IPS-18c (cell line): Measurements from ENCODE around the gene LRRC8C.

ENCODE experiments used
- H3K4me3 ChIP-seq: 2 replicates; pipeline ENCODE4 v1.7.0; 2013; ENCODE audit warnings: low read depth, mild to moderate bottlenecking, low read length, moderate library complexity; ENCODE audit not compliant: insufficient read depth
- H3K9me3 ChIP-seq: one replicate; pipeline ENCODE4 v1.6.1; 2013; ENCODE audit warnings: mild to moderate bottlenecking, low read length, moderate library complexity; ENCODE audit not compliant: control insufficient read depth, insufficient read depth

The LRRC8C gene

DNA sequence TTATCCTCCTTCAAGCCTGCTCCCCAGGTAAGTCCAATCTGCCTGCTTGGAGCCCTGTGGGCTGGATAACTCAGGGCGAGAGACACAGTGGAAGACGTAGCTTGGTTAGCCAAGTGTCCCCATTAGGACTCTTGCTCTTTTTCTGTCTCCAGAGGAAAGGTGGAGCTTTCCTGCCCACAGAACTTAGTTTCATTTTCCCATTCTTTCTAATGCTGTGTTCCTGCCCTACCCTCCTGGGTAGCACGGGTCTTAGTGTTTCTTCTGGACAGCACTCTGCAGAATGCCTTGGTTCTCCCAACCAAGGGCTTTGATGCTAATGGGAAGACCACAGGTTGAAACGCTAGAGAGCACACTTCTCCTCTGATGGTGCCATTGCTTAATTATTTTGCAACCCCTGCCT is 95.5 kb downstream of the LRRC8C start:
- H3K4me3 ChIP-seq = no peak overlapping the region
- no peaks in the 10 kb centered on the region for H3K9me3 ChIP-seq

DNA sequence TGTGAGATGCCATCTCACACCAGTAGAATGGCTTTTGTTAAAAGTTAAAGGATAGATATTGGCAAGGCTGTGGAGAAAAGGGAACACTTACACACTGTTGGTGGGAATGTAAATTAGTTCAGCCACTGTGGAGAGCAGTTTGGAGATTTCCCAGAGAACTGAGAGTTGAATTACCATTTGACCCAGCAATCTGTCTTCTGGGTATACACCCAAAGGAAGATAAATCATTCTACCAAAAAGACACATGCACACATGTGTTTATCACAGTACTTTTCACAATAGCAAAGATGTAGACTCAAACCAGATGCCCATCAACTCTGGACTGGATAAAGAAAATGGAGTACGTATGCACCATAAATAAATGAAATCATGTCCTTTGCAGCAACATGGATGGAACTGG is 99.3 kb downstream of the LRRC8C start:
- Histone ChIP-seq H3K4me3 (no peak overlapping the region), H3K9me3 (no peaks in the 10 kb centered on the region)

DNA sequence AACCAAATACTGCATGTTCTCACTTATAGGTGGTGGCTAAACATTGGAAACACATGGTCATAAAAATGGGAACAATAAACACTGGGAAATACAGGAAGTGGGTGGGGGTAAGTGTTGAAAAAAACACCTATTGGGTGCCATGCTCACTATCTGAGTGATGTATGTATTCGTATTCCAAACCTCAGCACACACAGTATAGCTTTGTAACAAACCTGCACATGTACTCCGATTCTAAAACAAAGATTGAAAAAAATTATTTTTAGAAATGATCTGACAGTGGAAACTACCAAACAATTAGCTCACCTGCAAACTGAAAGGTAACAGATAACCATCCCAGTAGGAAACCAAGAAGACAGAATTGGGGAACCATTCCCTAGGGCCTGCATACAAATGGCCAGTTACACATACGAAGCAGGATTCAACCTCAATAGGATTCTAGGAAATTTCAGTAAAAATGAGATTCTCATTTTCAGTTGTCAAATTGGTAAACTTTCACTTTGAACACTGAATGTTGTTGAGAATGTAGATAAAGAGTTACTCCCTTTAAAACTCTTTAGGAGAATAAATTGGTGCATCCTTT is 99.8 kb downstream of the LRRC8C start:
- H3K4me3 ChIP-seq = no peak overlapping the region
- H3K9me3 ChIP-seq = no peaks in the 10 kb centered on the region

- H3K9me3 ChIP-seq = no peaks in the 10 kb centered on the region
- no peak overlapping the region for H3K4me3 ChIP-seq
Measured at GRCh38 chr1:89733748-89734147, 100.8 kb downstream of the LRRC8C start.

- Histone ChIP-seq H3K4me3 (no peak overlapping the region), H3K9me3 (no peaks in the 10 kb centered on the region)
Measured at GRCh38 chr1:89734442-89734841, 101.5 kb downstream of the LRRC8C start.

- Histone ChIP-seq H3K4me3 (no peak overlapping the region), H3K9me3 (no peaks in the 10 kb centered on the region)
Measured at GRCh38 chr1:89735479-89735878, 102.6 kb downstream of the LRRC8C start.

GRCh38 chr1:89736937-89737733 is 104.2 kb downstream of the LRRC8C start:
- H3K9me3 ChIP-seq = no peaks in the 10 kb centered on the region
- H3K4me3 ChIP-seq = no peak overlapping the region

DNA sequence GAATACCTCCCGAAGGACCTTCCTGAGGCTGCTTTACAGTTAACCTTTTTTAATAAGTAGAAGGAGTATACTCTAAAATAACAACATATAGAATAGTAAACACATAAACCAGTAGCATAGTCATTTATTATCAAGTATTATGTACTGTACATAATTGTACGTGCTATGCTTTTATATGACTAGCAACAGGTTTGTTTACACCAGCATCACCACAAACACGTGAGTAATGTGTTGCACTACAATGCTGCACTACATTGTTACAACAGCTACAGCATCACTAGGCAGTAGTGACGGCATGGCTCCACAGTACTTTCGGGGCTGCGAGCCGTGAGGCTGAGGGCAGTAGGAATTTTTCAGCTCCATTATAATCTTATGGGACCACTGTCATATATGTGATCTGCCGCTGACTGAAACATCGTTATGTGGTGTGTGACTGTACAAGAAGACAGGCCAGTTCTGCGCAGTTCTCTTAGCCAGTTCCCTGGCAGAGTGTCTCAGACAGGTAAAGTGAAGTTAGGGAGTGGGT is 105.1 kb downstream of the LRRC8C start:
- Histone ChIP-seq H3K4me3 (no peak overlapping the region), H3K9me3 (no peaks in the 10 kb centered on the region)

- H3K4me3 ChIP-seq = no peak overlapping the region
- H3K9me3 ChIP-seq = no peaks in the 10 kb centered on the region
Measured at GRCh38 chr1:89739013-89739843, 106.3 kb downstream of the LRRC8C start.

- H3K9me3 ChIP-seq = no peaks in the 10 kb centered on the region
- H3K4me3 ChIP-seq = no peak overlapping the region
Measured at GRCh38 chr1:89739844-89740216, 106.9 kb downstream of the LRRC8C start.

GRCh38 chr1:89743788-89744187 is 110.9 kb downstream of the LRRC8C start:
- no peaks in the 10 kb centered on the region for H3K9me3 ChIP-seq
- H3K4me3 ChIP-seq = no peak overlapping the region

DNA sequence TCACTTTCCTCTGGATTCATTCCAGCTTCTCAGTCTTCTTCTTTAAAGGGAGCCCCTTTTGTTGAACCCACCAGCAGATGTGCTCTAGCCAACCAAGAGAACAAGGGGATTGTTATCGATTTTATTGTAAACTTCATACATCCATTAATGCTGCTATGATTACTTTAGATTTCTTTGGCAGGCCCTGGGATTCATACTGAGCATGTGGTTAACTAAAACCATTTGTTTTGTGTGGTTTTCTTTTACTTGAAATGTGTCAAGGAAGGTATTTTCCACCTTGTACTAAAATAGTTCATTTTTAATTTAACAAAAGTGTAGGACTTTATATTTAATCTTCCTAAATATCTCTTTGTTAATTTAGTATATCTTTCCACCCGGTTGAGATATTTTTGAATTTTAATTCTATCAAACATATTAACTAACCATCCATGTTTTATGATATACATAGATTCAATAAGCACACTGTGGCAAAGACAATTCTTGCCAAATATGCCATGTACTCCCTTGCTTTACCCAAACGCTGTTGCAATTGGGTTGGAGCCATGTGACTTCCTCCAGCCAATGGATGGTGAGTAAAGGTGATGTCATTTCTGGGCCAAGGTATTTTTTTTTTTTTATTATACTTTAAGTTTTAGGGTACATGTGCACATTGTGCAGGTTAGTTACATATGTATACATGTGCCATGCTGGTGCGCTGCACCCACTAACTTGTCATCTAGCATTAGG is 113.7 kb downstream of the LRRC8C start:
- Histone ChIP-seq H3K9me3 (no peaks in the 10 kb centered on the region), H3K4me3 (no peak overlapping the region)

- no peak overlapping the region for H3K4me3 ChIP-seq
- no peaks in the 10 kb centered on the region for H3K9me3 ChIP-seq
Measured at GRCh38 chr1:89753761-89754160, 120.8 kb downstream of the LRRC8C start.

DNA sequence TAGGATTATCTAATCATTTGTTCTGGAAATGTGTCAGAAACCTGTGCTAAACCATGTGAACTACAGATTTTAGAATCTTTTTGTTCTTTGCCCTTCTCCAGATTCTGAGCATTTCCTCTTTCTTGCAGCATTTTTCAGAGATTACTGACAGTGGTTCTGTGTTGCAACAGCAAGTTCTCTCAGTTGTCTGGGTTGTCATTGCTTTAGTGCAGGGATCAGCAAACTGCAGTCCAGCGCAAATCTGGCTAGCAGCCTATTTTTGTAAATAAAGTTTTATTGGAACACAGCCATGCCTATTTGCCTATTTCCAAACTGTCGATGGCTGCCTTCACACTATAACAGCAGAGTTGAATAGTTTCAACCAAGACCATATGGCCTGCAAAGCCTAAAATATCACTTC is 121.6 kb downstream of the LRRC8C start:
- Histone ChIP-seq H3K4me3 (no peak overlapping the region), H3K9me3 (no peaks in the 10 kb centered on the region)

DNA sequence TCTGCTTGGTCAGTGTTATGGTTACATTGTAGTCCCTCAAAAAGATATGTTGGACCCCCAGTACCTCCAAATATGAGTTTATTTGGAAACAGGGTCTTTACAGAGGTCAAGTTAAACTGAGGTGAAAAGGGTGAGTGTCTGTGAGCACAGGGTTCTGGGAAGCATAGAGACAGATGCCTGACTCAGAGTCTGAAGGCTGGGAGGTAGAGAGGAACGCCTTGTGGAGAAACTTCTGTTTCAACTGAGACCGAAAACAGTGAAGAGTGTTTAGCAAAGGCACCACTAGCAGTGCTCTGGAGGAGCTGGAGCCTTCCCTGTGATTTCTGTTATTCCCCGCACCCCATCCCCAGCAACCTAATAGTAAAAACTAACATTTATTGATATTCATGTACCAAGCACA is 122.7 kb downstream of the LRRC8C start:
- Histone ChIP-seq H3K4me3 (no peak overlapping the region), H3K9me3 (no peaks in the 10 kb centered on the region)

DNA sequence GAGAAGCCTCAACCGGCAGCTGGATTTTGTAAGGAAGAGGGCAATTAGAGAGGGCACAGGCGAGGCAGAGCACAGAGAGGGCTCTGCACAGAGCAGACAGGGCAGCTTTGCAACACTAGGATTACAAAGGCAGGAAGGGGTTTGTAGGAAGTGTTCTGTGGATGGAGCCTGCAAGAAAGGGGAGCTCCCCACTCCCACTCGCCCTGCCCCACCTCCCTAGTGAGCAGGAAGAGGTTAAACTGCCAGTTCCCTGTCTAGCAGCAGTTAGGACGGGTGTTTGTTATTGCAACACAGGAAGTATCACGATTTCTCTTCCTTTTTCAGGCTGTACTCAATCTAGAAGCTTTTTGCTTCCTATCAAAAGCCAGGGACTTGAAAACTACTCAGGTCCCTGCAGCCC is 124.6 kb downstream of the LRRC8C start:
- no peak overlapping the region for H3K4me3 ChIP-seq

GRCh38 chr1:89758156-89758555 is 125.2 kb downstream of the LRRC8C start:
- no peak overlapping the region for H3K4me3 ChIP-seq
- no peaks in the 10 kb centered on the region for H3K9me3 ChIP-seq

More for the DNA sequence above, 124.6 kb downstream of the LRRC8C start:
- no peaks in the 10 kb centered on the region for H3K9me3 ChIP-seq
